ENCODE data around the gene RRAS.
A peak's percentile ranks its signal among the peaks of the same experiment; 100 is the strongest.

The RRAS gene

DNA sequence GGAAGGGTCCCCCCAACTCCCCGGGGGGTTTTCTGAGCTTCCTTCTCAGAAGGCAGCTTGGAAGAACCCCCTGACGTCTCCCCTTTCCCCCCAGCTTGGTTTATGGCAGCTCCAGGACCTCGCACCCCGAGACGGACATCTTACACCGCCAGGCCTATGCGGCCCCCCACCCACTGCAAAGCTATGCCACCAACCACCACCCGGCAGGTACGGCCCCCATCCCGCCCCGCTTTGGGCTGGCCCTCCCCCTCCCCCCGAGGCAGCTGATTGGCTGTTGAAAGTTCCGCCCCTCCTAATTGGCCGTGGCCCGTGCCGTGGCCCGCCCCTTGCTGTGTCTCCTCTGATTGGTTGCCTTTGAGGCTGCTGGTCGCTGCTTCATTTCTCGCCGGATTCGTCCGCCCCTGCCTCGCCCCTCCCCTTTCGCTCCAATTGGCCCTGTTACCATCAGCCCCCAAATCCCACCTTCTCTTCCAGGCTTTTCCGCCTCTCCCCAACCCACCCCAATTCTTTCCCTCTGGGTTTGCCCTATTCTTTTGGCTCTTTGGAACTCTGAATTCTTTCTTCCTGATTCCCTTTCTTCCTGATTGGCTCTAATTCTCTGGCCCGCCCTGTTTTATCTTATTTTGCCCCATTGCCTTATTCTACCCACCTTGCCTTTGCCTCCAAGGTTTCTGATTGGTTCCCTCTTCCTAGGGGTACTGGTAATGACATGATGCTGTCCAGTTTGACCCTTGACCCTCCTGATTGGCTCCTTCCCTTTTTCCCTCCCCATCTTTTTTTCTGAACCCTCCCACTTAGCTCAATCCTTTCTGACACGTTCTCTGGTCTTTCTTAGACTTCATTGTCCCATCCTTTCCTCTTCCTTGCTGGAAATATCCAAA lies 46.5 kb downstream of the RRAS start:
- DNase-seq = peak; percentile 22 to 68

GRCh38 chr19:49592486-49593232 lies 47.3 kb downstream of the RRAS start:
- DNase-seq = no peak

GRCh38 chr19:49591731-49592485 lies 48.0 kb downstream of the RRAS start:
- DNase-seq = no peak

DNA sequence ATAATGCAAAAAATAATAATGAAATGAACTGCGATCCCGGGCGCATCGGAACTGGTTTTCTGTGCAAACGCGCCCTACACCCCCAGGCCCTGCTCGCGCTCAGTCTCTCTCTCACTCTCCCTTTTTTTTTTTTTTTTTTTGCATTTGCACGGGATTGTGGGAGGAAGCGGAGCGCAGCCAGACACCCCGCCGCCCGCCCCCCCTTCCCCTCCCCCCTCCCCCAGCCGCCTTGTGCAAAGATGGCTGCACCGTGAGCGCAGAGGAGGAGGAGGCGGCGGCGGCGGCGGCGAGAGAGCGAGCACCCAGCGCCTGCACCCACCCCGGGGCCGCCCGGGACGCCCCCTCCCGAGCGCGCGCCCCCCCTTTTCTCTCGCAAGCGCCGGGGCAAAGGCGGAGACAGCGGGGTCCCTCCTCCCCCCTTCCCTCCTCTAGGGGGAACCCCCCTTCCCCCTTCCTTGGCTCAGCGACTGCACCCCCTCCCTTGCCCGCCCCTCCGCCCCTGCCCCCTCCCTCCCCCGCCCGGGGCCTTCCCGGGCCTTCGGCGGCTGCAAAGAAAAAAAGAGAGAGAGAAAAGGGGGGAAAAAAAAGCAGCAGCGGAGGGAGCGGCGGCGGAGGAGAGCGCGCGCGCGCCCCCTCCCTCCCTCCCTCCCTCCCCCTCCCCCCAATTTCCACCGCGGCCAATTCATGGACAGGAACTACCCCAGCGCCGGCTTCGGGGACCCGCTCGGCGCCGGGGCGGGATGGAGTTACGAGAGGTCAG lies 48.8 kb downstream of the RRAS start, which contains the start of gene PRR12:
Gene PRR12, plus strand, starts transcription at position 212 of the 760 bp plus-strand sequence. Its CDS starts 473 bp downstream, at position 685.
- peak in 1 of 2 experiments; percentile 29 for DNase-seq

GRCh38 chr19:49590071-49590970 lies 49.6 kb downstream of the RRAS start:
- DNase-seq = peak; percentile 62 to 81

- no peak for DNase-seq
These were observed 50.4 kb downstream of the RRAS start for GRCh38 chr19:49589502-49589905.

GRCh38 chr19:49588365-49589122 lies 51.4 kb downstream of the RRAS start:
- DNase-seq = no peak

DNA sequence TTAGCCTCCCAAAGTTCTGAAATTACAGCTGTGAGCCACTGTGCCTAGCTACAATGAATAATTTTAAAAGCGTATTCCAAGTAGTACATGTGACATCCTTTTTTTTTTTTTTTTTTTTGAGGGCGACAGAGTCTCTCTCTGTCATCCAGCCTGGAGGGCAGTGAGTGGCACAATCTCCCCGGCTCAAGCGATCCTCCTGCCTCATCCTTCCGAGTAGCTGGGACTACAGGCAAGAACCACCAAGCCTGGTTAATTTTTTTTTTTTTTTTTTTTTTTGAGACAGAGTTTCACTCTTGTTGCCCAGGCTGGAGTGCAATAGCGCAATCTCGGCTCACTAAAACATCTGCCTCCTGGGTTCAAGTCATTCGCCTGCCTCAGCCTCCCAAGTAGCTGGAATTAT lies 52.7 kb downstream of the RRAS start:
- no peak for DNase-seq

All from cerebellar nuclear complex (tissue), 1 donor.